HepG2 (cell line): ENCODE results near the gene SLC9A9. TPM values are rescaled to one million over a fixed set of nuclear protein-coding genes. Genes with fewer than 3 reads are reported as not detected.

ENCODE experiments used
- ATAC-seq: fragments of 200-7000 bp; cut with Tn5 transposase; 3 replicates; pipeline ENCODE4 v1.9.1; 2020; ENCODE audit warnings: mild to moderate bottlenecking, moderate library complexity
- BruUV-seq: library from RNA; stranded (reverse); fragments of 400-500 nt; replicated peaks from 2 replicates; lab custom pipeline; 2021; lab: Mats Ljungman, UMichigan
- CTCF ChIA-PET: fragments of 300-600 bp; formaldehyde crosslinking; extraction: SDS; loops from one replicate; lab custom pipeline; 2021; ENCODE audit warnings: low total read pairs, inconsistent platforms, low intra/inter-chr PET ratio; lab: Yijun Ruan, JAX
- POLR2A ChIA-PET: fragments of 350-600 bp; sonication (Branson Sonifier 250); formaldehyde crosslinking; loops from one replicate; lab custom pipeline; 2020; ENCODE audit warnings: antibody characterized with exemption, inconsistent platforms; lab: Yijun Ruan, JAX
- DNase-seq: peaks from one replicate; pipeline ENCODE4 v3.0.0-alpha.2; 2015; ENCODE audit warnings: low spot score
- FAIRE-seq: peaks from 3 replicates; lab custom pipeline; 2011; peaks lifted over from hg19 to GRCh38; lab: Jason Lieb, UNC
- H2AFZ ChIP-seq: one replicate; pipeline ENCODE4 v1.6.1; 2011; ENCODE audit warnings: low read length, inconsistent platforms
- H3K27ac ChIP-seq: fragments of 300-600 bp; 3 replicates; pipeline ENCODE4 v1.8.0; 2011; ENCODE audit warnings: mixed run types, mild to moderate bottlenecking, mixed read lengths, low read length, inconsistent platforms; ENCODE audit not compliant: insufficient read depth; ENCODE audit errors: extremely low read length
- H3K27me3 ChIP-seq, 2 experiments: fragments of 200-600 bp in 1 of 2; 2 replicates in 1 of 2; 3 replicates in 1 of 2; pipeline versions ENCODE4 v1.6.0 to v1.8.0; 2011; ENCODE audit warnings: low read length in 2 of 2, mild to moderate bottlenecking in 2 of 2, moderate library complexity in 2 of 2, inconsistent platforms in 1 of 2; ENCODE audit not compliant: insufficient read depth in 2 of 2, control insufficient read depth in 1 of 2
- H3K36me3 ChIP-seq, 2 experiments: fragments of 200-600 bp in 1 of 2; replicated peaks in 1 of 2; 2 replicates in 1 of 2; 3 replicates in 1 of 2; pipeline versions ENCODE4 v1.5.1 to v1.8.0; 2011; ENCODE audit warnings: low read length in 2 of 2, inconsistent platforms in 1 of 2; ENCODE audit not compliant: insufficient read depth in 2 of 2, control insufficient read depth in 1 of 2
- H3K4me1 ChIP-seq: 2 replicates; pipeline ENCODE4 v1.5.1; 2012; ENCODE audit warnings: low read length, inconsistent platforms; ENCODE audit not compliant: insufficient read depth
- H3K4me2 ChIP-seq: 2 replicates; pipeline ENCODE4 v1.6.0; 2011; ENCODE audit warnings: low read depth, low read length, inconsistent platforms
- H3K4me3 ChIP-seq, 3 experiments: fragments of 200-600 bp in 1 of 3; sonication (generic), shearing (Covaris generic) in 1 of 3; replicated peaks in 1 of 3; 2 replicates each; pipeline ENCODE4 v1.5.1; 2011 to 2016; ENCODE audit warnings: low read length in 3 of 3, inconsistent platforms in 2 of 3, low read depth in 2 of 3, mild to moderate bottlenecking in 2 of 3, control low read depth in 1 of 3, mixed read lengths in 1 of 3; ENCODE audit not compliant: insufficient read depth in 1 of 3
- H3K79me2 ChIP-seq: one replicate; pipeline ENCODE4 v1.6.1; 2011; ENCODE audit warnings: low read length, inconsistent platforms; ENCODE audit not compliant: insufficient read depth
- H3K9ac ChIP-seq: 2 replicates; pipeline ENCODE4 v1.6.0; 2011; ENCODE audit warnings: mild to moderate bottlenecking, low read depth, low read length, inconsistent platforms; ENCODE audit not compliant: insufficient read depth
- H3K9me3 ChIP-seq: 2 replicates; pipeline ENCODE4 v1.5.1; 2012; ENCODE audit warnings: mild to moderate bottlenecking, low read length
- H4K20me1 ChIP-seq: 2 replicates; pipeline ENCODE4 v1.6.0; 2011; ENCODE audit warnings: inconsistent platforms, mild to moderate bottlenecking, low read length, moderate library complexity; ENCODE audit not compliant: insufficient read depth
- FLYWCH1 ChIP-seq: sonication (generic); formaldehyde crosslinking; IDR thresholded peaks from 2 replicates; pipeline ENCODE4 v1.8.1; 2023; ENCODE audit warnings: mild to moderate bottlenecking, missing genetic modification reagents
- KLF6 ChIP-seq: IDR thresholded peaks from 2 replicates; pipeline ENCODE4 v1.8.0; 2016; ENCODE audit warnings: missing biosample characterization, missing genetic modification reagents
- MIER3 ChIP-seq: IDR thresholded peaks from 2 replicates; pipeline ENCODE4 v1.6.1; 2016; ENCODE audit warnings: missing compliant biosample characterization, borderline replicate concordance
- SNRNP70 ChIP-seq: fragments of 200-400 bp; formaldehyde crosslinking; IDR thresholded peaks from 2 replicates; pipeline ENCODE4 v1.6.1; 2017; ENCODE audit warnings: mild to moderate bottlenecking, low read depth, low read length, moderate library complexity
- ZIK1 ChIP-seq: sonication (generic); formaldehyde crosslinking; IDR thresholded peaks from 2 replicates; pipeline ENCODE4 v1.5.0; 2020; ENCODE audit warnings: mild to moderate bottlenecking, low read depth, missing genetic modification reagents, borderline replicate concordance
- ZMYM2 ChIP-seq: sonication (generic); formaldehyde crosslinking; IDR thresholded peaks from 2 replicates; pipeline ENCODE4 v1.8.0; 2022; ENCODE audit warnings: mild to moderate bottlenecking, missing genetic modification reagents
- ZNF572 ChIP-seq: sonication (generic); formaldehyde crosslinking; IDR thresholded peaks from 2 replicates; pipeline ENCODE4 v1.5.1; 2020; ENCODE audit warnings: mild to moderate bottlenecking, missing genetic modification reagents
- ZNF772 ChIP-seq: sonication (generic); formaldehyde crosslinking; IDR thresholded peaks from 2 replicates; pipeline ENCODE4 v1.5.0; 2020; ENCODE audit warnings: mild to moderate bottlenecking, missing genetic modification reagents
- WGBS: methylation state at CpG from one replicate; pipeline ENCODE4 v1.1.6; 2017; ENCODE audit warnings: low lambda C conversion rate; 5-methylcytosine and 5-hydroxymethylcytosine counted together
- in situ Hi-C: cut with HindIII; loops from 2 replicates; pipeline ENCODE4 v1.10.0; 2017; ENCODE audit warnings: low pct_unique_long_range_greater_than_20kb; ENCODE audit not compliant: extremely low pct_ligation_motif_present
- intact Hi-C: fragments of 100-400 bp; cut with micrococcal nuclease; formaldehyde crosslinking; loops from one replicate; pipeline ENCODE4 v1.10.0; 2022; ENCODE audit not compliant: unreplicated experiment
- polyA plus RNA-seq, 8 experiments: library from polyadenylated mRNA; depleted of rRNA in 3 of 8; stranded (reverse) in 7 of 8; unstranded in 1 of 8; fragments of >200 nt; fragmentation: Illumina TruSeq in 4 of 8; extraction: Trizol in 4 of 8; gene quantifications; 2 replicates each; pipeline versions ENCODE4 v1.2.1 to v1.2.3, GENCODE V29; 2011 to 2016; ENCODE audit warnings: low read depth in 4 of 8, missing spikeins in 1 of 8, mixed read lengths in 1 of 8; ENCODE audit not compliant: insufficient read depth in 1 of 8
- total RNA-seq, 5 experiments: library from RNA; depleted of rRNA; stranded (reverse); fragments of >200 nt; fragmentation: Illumina TruSeq; extraction: Trizol; gene quantifications; 2 replicates each; pipeline ENCODE4 v1.2.3, GENCODE V29; 2016; ENCODE audit warnings: low read depth in 1 of 5
- TF ChIP-seq, protein P1 (sequence below): sonication (generic); formaldehyde crosslinking; IDR thresholded peaks from 2 replicates; pipeline ENCODE4 v1.9.0; 2021; ENCODE audit warnings: missing genetic modification reagents, mild to moderate bottlenecking, borderline replicate concordance

SLC9A9 gene
- total and polyA plus RNA-seq, 2 of the 13 experiments (the other 11 are each of a cell fraction or from before 2014, with no cell fraction given): not detected

- Histone ChIP-seq H3K27me3 (no peaks in the 10 kb centered on the region; a peak in 1 of 5 replicates), H3K27ac (no peak overlapping the region), H4K20me1 (no peaks in the 10 kb centered on the region), H3K79me2 (no peaks in the 10 kb centered on the region), H3K4me1 (no peaks in the 10 kb centered on the region), H3K4me3 (no peak overlapping the region), H3K9ac (no peak overlapping the region), H3K9me3 (no peaks in the 10 kb centered on the region), H3K4me2 (no peak overlapping the region), H2AFZ (no peak overlapping the region), H3K36me3 (no peaks in the 10 kb centered on the region)
- intact Hi-C loops (no loop called here), in situ Hi-C loops (no loop called here)
- no peak for TF ChIP-seq ZNF772 (CRISPR knock-in tag)
- TF ChIP-seq ZMYM2 (CRISPR knock-in tag): no peak
- TF ChIP-seq SNRNP70: no peak
- TF ChIP-seq FLYWCH1: no peak
- TF ChIP-seq KLF6: no peak
- TF ChIP-seq ZNF572: no peak
- TF ChIP-seq ZIK1 (CRISPR knock-in tag): no peak
- TF ChIP-seq MIER3 (CRISPR knock-in tag): no peak
- TF ChIP-seq, protein P1, sequence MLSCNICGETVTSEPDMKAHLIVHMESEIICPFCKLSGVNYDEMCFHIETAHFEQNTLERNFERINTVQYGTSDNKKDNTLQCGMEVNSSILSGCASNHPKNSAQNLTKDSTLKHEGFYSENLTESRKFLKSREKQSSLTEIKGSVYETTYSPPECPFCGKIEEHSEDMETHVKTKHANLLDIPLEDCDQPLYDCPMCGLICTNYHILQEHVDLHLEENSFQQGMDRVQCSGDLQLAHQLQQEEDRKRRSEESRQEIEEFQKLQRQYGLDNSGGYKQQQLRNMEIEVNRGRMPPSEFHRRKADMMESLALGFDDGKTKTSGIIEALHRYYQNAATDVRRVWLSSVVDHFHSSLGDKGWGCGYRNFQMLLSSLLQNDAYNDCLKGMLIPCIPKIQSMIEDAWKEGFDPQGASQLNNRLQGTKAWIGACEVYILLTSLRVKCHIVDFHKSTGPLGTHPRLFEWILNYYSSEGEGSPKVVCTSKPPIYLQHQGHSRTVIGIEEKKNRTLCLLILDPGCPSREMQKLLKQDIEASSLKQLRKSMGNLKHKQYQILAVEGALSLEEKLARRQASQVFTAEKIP (CRISPR knock-in tag): no peak
- CTCF ChIA-PET: no interaction called here
- no peak for DNase-seq
- whole genome bisulfite sequencing: 41% methylated on average over 9 of the region's 9 CpGs
- POLR2A ChIA-PET: no interaction called here
- no peak for FAIRE-seq
- no TSS peak for BruUV-seq
- no peak for ATAC-seq
These were observed 603.7 kb downstream of the SLC9A9 start for GRCh38 chr3:143244516-143245063.
